ENCODE data around the gene BEX4. TPM values are rescaled to one million over a fixed set of nuclear protein-coding genes. Genes with fewer than 3 reads are reported as not detected.

BEX4 gene
- total and polyA plus RNA-seq, 12 donors = 32.1 to 61.6 (median 44.3) TPM

GRCh38 chrX:103248553-103248952, 33.6 kb downstream of the BEX4 start:
- Histone ChIP-seq H3K27ac (no peak overlapping the region), H3K36me3 (peaks cover 0 to 19% (median 0%) of the 10 kb centered on the region in 9 donors), H3K27me3 (peaks cover 0 to 8% (median 0%) of the 10 kb centered on the region in 7 donors), H3K4me3 (no peak overlapping the region), H3K4me1 (peaks cover 0 to 17% (median 8%) of the 10 kb centered on the region in 9 donors), H3K9me3 (peaks cover 0 to 7% (median 0%) of the 10 kb centered on the region in 11 donors)
- intact Hi-C loops (cut with DNase I) = loop anchor here in 3 of 10 donors (5.0 kb wide), 1 partner anchor 36 kb away; no protein-coding TSS in a partner anchor
- TF ChIP-seq, protein P1, sequence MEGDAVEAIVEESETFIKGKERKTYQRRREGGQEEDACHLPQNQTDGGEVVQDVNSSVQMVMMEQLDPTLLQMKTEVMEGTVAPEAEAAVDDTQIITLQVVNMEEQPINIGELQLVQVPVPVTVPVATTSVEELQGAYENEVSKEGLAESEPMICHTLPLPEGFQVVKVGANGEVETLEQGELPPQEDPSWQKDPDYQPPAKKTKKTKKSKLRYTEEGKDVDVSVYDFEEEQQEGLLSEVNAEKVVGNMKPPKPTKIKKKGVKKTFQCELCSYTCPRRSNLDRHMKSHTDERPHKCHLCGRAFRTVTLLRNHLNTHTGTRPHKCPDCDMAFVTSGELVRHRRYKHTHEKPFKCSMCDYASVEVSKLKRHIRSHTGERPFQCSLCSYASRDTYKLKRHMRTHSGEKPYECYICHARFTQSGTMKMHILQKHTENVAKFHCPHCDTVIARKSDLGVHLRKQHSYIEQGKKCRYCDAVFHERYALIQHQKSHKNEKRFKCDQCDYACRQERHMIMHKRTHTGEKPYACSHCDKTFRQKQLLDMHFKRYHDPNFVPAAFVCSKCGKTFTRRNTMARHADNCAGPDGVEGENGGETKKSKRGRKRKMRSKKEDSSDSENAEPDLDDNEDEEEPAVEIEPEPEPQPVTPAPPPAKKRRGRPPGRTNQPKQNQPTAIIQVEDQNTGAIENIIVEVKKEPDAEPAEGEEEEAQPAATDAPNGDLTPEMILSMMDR (IDR thresholded peaks at IDR 0.05) = peak in 8 of 9 donors; percentile 17 to 55 (median 48)
- DNase-seq (no peak), ATAC-seq (no peak)

GRCh38 chrX:103249805-103250204, 34.9 kb downstream of the BEX4 start:
- H3K27me3 ChIP-seq = peaks cover 0 to 16% (median 0%) of the 10 kb centered on the region in 7 donors
- WGBS, 2 donors = 76 to 100% methylated on average over 1 of the region's 1 CpG
- intact Hi-C loops (cut with DNase I) = loop anchor here in 8 of 10 donors (5.0 to 10.0 kb wide), 3 partner anchors 33 to 85 kb away; partner anchors contain the start of genes BEX4 (in 4 of the 8) and TCEAL7 (in 1 of the 8)
- no peak for DNase-seq
- H3K4me1 ChIP-seq = peaks cover 0 to 21% (median 11%) of the 10 kb centered on the region in 9 donors
- no peak overlapping the region for H3K4me3 ChIP-seq
- H3K9me3 ChIP-seq = peaks cover 0 to 7% (median 0%) of the 10 kb centered on the region in 11 donors
- TF ChIP-seq, protein P1 (IDR thresholded peaks at IDR 0.05) = no peak
- no peak for ATAC-seq
- no peak overlapping the region for H3K27ac ChIP-seq
- H3K36me3 ChIP-seq = peaks cover 0 to 19% (median 0%) of the 10 kb centered on the region in 9 donors

DNA sequence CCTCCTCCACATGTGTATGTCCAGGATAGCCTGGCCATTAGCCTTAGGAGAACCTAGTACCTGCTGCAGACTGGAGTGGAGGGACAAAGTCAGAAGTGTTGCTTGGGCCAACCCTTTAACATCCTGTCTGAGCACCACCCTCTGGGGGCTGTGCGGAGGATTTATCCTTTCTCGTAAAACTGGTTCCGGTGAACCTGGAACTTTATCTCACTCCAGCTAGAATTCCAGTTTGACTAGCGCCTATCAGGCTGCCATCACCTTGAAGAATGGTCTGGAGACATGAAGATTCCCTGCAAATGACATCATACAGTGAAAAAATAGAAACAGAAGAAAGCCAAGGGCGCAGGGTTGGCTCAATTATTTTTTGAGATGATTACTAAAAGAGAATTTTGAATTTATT, 36.1 kb downstream of the BEX4 start:
- WGBS, 2 donors = 40 to 48% methylated on average over 5 of the region's 5 CpGs
- Histone ChIP-seq H3K4me3 (no peak overlapping the region), H3K27ac (peak overlapping the region in 1 of 10 donors; percentile 16), H3K9me3 (peaks cover 0 to 7% (median 0%) of the 10 kb centered on the region in 11 donors), H3K27me3 (peaks cover 0 to 19% (median 0%) of the 10 kb centered on the region in 7 donors), H3K4me1 (peaks cover 0 to 21% (median 11%) of the 10 kb centered on the region in 9 donors), H3K36me3 (peaks cover 0 to 19% (median 0%) of the 10 kb centered on the region in 9 donors)
- no peak for DNase-seq
- TF ChIP-seq, protein P1 (IDR thresholded peaks at IDR 0.05) = no peak
- ATAC-seq = no peak
- intact Hi-C loops (cut with DNase I) = loop anchor here in 5 of 10 donors (5.0 to 10.0 kb wide), 3 partner anchors 34 to 84 kb away; partner anchors contain the start of genes BEX4 (in 4 of the 5) and TCEAL7 (in 1 of the 5)

DNA sequence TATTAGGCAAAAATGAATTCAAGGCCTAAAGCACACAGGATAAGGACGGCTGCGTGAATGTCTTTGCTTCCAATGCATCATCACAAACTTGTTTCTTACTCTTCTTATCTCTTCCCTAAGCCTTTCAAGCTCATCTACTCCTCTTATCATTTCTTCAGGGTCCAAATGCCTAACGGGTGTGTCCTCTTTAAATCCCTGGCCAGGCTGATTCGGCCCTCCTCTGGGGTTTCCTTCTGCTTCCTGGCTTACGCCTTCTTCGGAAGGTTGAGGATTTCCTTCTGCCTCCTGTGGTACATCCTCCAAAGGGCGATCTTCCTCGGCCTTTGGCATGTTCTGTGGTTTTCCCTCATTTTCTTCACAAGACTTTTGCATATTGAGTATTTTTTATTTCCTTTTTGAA, 38.7 kb downstream of the BEX4 start:
- TF ChIP-seq, protein P1 (IDR thresholded peaks at IDR 0.05) = no peak
- 5 to 17% methylated on average over 8 of the region's 8 CpGs for WGBS, 2 donors

More for the DNA sequence above, 38.7 kb downstream of the BEX4 start:
- peak in 4 of 8 donors; percentile 44 to 55 (median 46) for ATAC-seq
- intact Hi-C loops (cut with DNase I) = loop anchor here in 5 of 10 donors (5.0 to 10.0 kb wide), 3 partner anchors 36 to 81 kb away; partner anchors contain the start of genes BEX4 (in 4 of the 5) and TCEAL7 (in 1 of the 5)
- DNase-seq = peak; percentile 8 to 9
- Histone ChIP-seq H3K36me3 (peaks cover 0 to 19% (median 0%) of the 10 kb centered on the region in 9 donors), H3K4me3 (peak overlapping the region; percentile 41 to 84 (median 68)), H3K9me3 (no peaks in the 10 kb centered on the region), H3K27ac (peak overlapping the region; percentile 70 to 92 (median 86)), H3K27me3 (peaks cover 0 to 24% (median 0%) of the 10 kb centered on the region in 7 donors), H3K4me1 (peaks cover 0 to 21% (median 11%) of the 10 kb centered on the region in 9 donors)

Measured in heart right ventricle (tissue), 16 donors.